Endodermal cell (in vitro differentiated cells): Measurements from ENCODE around the gene ALDH5A1. TPM values are rescaled to one million over a fixed set of nuclear protein-coding genes. Genes with fewer than 3 reads are reported as not detected.

Source experiments
- DNase-seq: peaks from one replicate; pipeline ENCODE4 v3.0.0-alpha.2; 2017
- H3K27ac ChIP-seq: 2 replicates; pipeline ENCODE4 v1.5.1; 2013; ENCODE audit warnings: mild to moderate bottlenecking, low read depth, low read length, moderate library complexity
- H3K27me3 ChIP-seq: 2 replicates; pipeline ENCODE4 v1.6.1; 2013; ENCODE audit warnings: mild to moderate bottlenecking, low read length, moderate library complexity; ENCODE audit not compliant: insufficient read depth, control insufficient read depth, poor library complexity, severe bottlenecking
- H3K36me3 ChIP-seq: 2 replicates; pipeline ENCODE4 v1.7.0; 2013; ENCODE audit warnings: mild to moderate bottlenecking, low read length, moderate library complexity; ENCODE audit not compliant: control insufficient read depth, insufficient read depth
- H3K4me1 ChIP-seq: one replicate; pipeline ENCODE4 v1.7.0; 2013; ENCODE audit warnings: low read length; ENCODE audit not compliant: control insufficient read depth, insufficient read depth
- H3K4me3 ChIP-seq: 2 replicates; pipeline ENCODE4 v1.5.1; 2013; ENCODE audit warnings: mild to moderate bottlenecking, low read length, moderate library complexity
- H3K9ac ChIP-seq: 2 replicates; pipeline ENCODE4 v1.6.1; 2013; ENCODE audit warnings: mild to moderate bottlenecking, low read length, moderate library complexity; ENCODE audit not compliant: poor library complexity, severe bottlenecking; ENCODE audit errors: extremely low read depth
- H3K9me3 ChIP-seq: 2 replicates; pipeline ENCODE4 v1.6.1; 2013; ENCODE audit warnings: mild to moderate bottlenecking, low read length, moderate library complexity; ENCODE audit not compliant: control insufficient read depth
- H3K27ac Mint-ChIP-seq: 2 replicates; pipeline ENCODE4 v1.8.0; 2020; ENCODE audit warnings: mixed read lengths
- H3K27me3 Mint-ChIP-seq: 2 replicates; pipeline ENCODE4 v1.8.0; 2021; ENCODE audit warnings: mild to moderate bottlenecking, mixed read lengths; ENCODE audit not compliant: insufficient read depth
- H3K36me3 Mint-ChIP-seq: 2 replicates; pipeline ENCODE4 v1.8.0; 2020; ENCODE audit warnings: low read depth, mixed read lengths
- H3K4me1 Mint-ChIP-seq: 2 replicates; pipeline ENCODE4 v1.8.0; 2020; ENCODE audit warnings: mixed read lengths
- H3K4me3 Mint-ChIP-seq: 2 replicates; pipeline ENCODE4 v1.8.0; 2020; ENCODE audit warnings: mild to moderate bottlenecking, moderate library complexity, mixed read lengths
- H3K9me3 Mint-ChIP-seq: 2 replicates; pipeline ENCODE4 v1.8.0; 2020; ENCODE audit warnings: mild to moderate bottlenecking, mixed read lengths
- WGBS, 2 experiments: methylation state at CpG; one replicate each; pipeline versions ENCODE4 v1.1.5 to v1.1.7; 2013; ENCODE audit warnings: missing lambda C conversion rate in 2 of 2, mixed read lengths in 1 of 2; ENCODE audit not compliant: insufficient coverage in 1 of 2, insufficient read length in 1 of 2; 5-methylcytosine and 5-hydroxymethylcytosine counted together
- total RNA-seq, 2 donors: library from RNA; stranded (reverse); fragmentation: NEBNext Ultra II Directional in 1 of 2; extraction: Animal tissue kit (Norgen Biotek cat#: 25700) in 1 of 2; gene quantifications; 2 replicates in 1 of 2; 3 replicates in 1 of 2; pipeline ENCODE4 v1.2.1, GENCODE V29; 2021
- TF ChIP-seq, protein P1 (sequence below): fragments of 200-600 bp; sonication (generic); conservative IDR thresholded peaks from 2 replicates; pipeline ENCODE4 v1.5.0; 2021; ENCODE audit warnings: antibody characterized with exemption, mild to moderate bottlenecking

Gene ALDH5A1
- total RNA-seq, 2 donors from 2014 or later = 7.1 to 9.6 TPM

DNA sequence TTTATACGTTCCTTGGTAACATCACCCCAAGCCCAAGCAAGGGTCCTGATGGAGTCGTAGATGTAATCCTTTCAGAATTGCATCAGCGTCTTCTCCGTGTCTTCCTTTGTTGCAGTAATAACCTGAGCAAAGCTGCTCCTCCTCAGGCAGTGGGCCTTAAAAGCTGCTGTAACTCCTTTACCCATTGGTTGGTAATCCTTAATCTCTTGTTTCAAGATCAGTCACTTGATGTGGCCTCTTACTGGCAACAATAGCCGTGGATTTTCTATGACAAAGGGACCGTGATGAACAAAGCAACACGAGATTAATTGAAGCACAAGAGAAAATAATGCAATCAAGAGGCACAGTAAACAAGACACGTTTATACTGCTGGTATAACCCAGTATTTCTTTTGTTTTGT lies 44.6 kb downstream of the ALDH5A1 start:
- no peak for DNase-seq
- Histone ChIP-seq H3K9me3 (peaks cover 7% of the 10 kb centered on the region), H3K27ac (no peak overlapping the region), H3K36me3 (no peaks in the 10 kb centered on the region), H3K27me3 (no peaks in the 10 kb centered on the region), H3K4me3 (peak overlapping the region; percentile 6), H3K4me1 (peaks cover 6% of the 10 kb centered on the region), H3K9ac (no peak overlapping the region)
- Mint-ChIP-seq H3K27ac (peak overlapping the region; percentile 28), H3K4me3 (peak overlapping the region; percentile 18), H3K27me3 (no peaks in the 10 kb centered on the region), H3K4me1 (peaks cover 28% of the 10 kb centered on the region), H3K9me3 (no peaks in the 10 kb centered on the region), H3K36me3 (no peaks in the 10 kb centered on the region)
- TF ChIP-seq, protein P1, sequence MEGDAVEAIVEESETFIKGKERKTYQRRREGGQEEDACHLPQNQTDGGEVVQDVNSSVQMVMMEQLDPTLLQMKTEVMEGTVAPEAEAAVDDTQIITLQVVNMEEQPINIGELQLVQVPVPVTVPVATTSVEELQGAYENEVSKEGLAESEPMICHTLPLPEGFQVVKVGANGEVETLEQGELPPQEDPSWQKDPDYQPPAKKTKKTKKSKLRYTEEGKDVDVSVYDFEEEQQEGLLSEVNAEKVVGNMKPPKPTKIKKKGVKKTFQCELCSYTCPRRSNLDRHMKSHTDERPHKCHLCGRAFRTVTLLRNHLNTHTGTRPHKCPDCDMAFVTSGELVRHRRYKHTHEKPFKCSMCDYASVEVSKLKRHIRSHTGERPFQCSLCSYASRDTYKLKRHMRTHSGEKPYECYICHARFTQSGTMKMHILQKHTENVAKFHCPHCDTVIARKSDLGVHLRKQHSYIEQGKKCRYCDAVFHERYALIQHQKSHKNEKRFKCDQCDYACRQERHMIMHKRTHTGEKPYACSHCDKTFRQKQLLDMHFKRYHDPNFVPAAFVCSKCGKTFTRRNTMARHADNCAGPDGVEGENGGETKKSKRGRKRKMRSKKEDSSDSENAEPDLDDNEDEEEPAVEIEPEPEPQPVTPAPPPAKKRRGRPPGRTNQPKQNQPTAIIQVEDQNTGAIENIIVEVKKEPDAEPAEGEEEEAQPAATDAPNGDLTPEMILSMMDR = no peak
- WGBS, 2 experiments = 79 to 87% methylated on average over 8 of the region's 8 CpGs

DNA sequence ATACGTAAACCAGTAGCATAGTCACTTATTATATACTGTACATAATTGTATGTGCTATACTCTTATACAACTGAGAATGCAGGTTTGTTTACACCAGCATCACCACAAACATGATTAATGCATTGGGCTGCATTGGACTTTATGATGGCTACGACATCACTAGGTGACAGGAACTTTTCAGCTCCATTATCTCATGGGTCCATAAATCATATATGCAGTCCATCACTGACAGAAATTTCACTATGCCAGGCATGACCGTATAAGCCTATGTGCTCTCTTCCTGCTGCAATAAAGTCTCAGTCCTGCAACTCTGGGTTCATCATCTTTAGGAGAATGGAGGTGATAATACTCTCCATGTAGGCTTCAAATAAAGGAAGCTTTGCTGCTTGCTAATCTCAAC lies 45.4 kb downstream of the ALDH5A1 start:
- H3K4me3 Mint-ChIP-seq = no peak overlapping the region
- Histone ChIP-seq H3K27me3 (no peaks in the 10 kb centered on the region), H3K4me3 (no peak overlapping the region), H3K9ac (no peak overlapping the region), H3K36me3 (no peaks in the 10 kb centered on the region), H3K9me3 (peaks cover 7% of the 10 kb centered on the region), H3K4me1 (peaks cover 2% of the 10 kb centered on the region), H3K27ac (no peak overlapping the region)
- peaks cover 20% of the 10 kb centered on the region for H3K4me1 Mint-ChIP-seq
- no peaks in the 10 kb centered on the region for H3K36me3 Mint-ChIP-seq
- H3K27me3 Mint-ChIP-seq = no peaks in the 10 kb centered on the region
- TF ChIP-seq, protein P1 = no peak
- H3K27ac Mint-ChIP-seq = no peak overlapping the region
- DNase-seq = no peak
- 99 to 100% methylated on average over 2 of the region's 3 CpGs for WGBS, 2 experiments
- no peaks in the 10 kb centered on the region for H3K9me3 Mint-ChIP-seq

DNA sequence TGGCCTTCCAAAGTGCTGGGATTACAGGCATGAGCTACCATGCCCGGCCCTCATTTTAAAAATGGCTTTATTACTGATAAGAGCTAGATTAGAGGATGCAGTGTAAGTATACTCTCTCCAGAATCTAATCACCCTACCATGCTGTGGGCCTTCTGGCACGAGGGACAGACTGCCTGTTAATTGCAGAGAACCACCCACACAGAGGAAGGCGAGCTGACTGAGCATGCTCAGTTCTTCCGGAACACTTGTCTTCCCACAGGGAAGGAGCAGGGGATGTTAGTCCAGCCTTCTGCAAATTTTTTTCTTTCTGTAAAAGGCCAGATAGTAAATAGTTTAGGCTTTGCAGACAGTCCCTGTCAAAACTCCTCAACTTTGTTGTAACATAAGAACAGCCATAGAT lies 48.9 kb downstream of the ALDH5A1 start:
- WGBS, 2 experiments = 88 to 92% methylated on average over 2 to 4 of the region's 4 CpGs
- H3K27me3 ChIP-seq = peaks cover 8% of the 10 kb centered on the region
- H3K4me1 Mint-ChIP-seq = peaks cover 14% of the 10 kb centered on the region

More for the DNA sequence above, 48.9 kb downstream of the ALDH5A1 start:
- Histone ChIP-seq H3K4me3 (no peak overlapping the region), H3K36me3 (no peaks in the 10 kb centered on the region), H3K9me3 (peaks cover 7% of the 10 kb centered on the region), H3K27ac (no peak overlapping the region), H3K4me1 (no peaks in the 10 kb centered on the region), H3K9ac (no peak overlapping the region)
- Mint-ChIP-seq H3K36me3 (no peaks in the 10 kb centered on the region), H3K9me3 (no peaks in the 10 kb centered on the region), H3K27ac (no peak overlapping the region), H3K27me3 (peaks cover 7% of the 10 kb centered on the region), H3K4me3 (no peak overlapping the region)
- TF ChIP-seq, protein P1 = no peak
- DNase-seq = no peak
